ENCODE data around the gene CCNB1. TPM values are rescaled to one million over a fixed set of nuclear protein-coding genes. Genes with fewer than 3 reads are reported as not detected.
"Not testable (repeated sequence)": the region's sequence is repeated elsewhere in the genome, so short reads cannot be mapped to it uniquely, and the experiment has no call there.

The CCNB1 gene
- total and polyA plus RNA-seq, 8 donors = 6.2 to 34.4 (median 14.4) TPM; not detected in 1

GRCh38 chr5:69167493-69167855 is 524 bp downstream of the CCNB1 start:
- H3K36me3 ChIP-seq = peaks cover 0 to 22% (median 11%) of the 10 kb centered on the region in 4 donors
- H3K27me3 ChIP-seq = no peaks in the 10 kb centered on the region
- intact Hi-C loops (cut with DNase I; ENCODE audit: low total_unique reads) = no loop called here
- DNase-seq = no peak
- no peaks in the 10 kb centered on the region for H3K9me3 ChIP-seq
- peak overlapping the region in 4 of 5 donors; percentile 55 to 72 (median 66) for H3K27ac ChIP-seq
- WGBS, 5 donors = 0 to 1% (median 1%) methylated on average over 11 of the region's 11 CpGs
- TF ChIP-seq POLR2A (IDR thresholded peaks at IDR 0.05) = no peak
- no peak for TF ChIP-seq EP300 (IDR thresholded peaks at IDR 0.05)
- no peak for TF ChIP-seq CTCF (IDR thresholded peaks at IDR 0.05)
- no peak for TF ChIP-seq POLR2AphosphoS5 (IDR thresholded peaks at IDR 0.05)
- peaks cover 6 to 22% (median 16%) of the 10 kb centered on the region in 4 donors for H3K4me1 ChIP-seq
- H3K4me3 ChIP-seq = peak overlapping the region; percentile 63 to 98 (median 80)

GRCh38 chr5:69167929-69168328 is 979 bp downstream of the CCNB1 start:
- no peak for DNase-seq
- H3K9me3 ChIP-seq = no peaks in the 10 kb centered on the region
- WGBS, 5 donors = 29 to 34% (median 32%) methylated on average over 8 of the region's 8 CpGs
- intact Hi-C loops (cut with DNase I; ENCODE audit: low total_unique reads) = no loop called here
- no peaks in the 10 kb centered on the region for H3K27me3 ChIP-seq
- peak overlapping the region; percentile 63 to 98 (median 80) for H3K4me3 ChIP-seq
- peaks cover 6 to 22% (median 16%) of the 10 kb centered on the region in 4 donors for H3K4me1 ChIP-seq
- H3K27ac ChIP-seq = peak overlapping the region in 1 of 5 donors; percentile 63
- no peak for TF ChIP-seq EP300 (IDR thresholded peaks at IDR 0.05)
- no peak for TF ChIP-seq POLR2A (IDR thresholded peaks at IDR 0.05)
- no peak for TF ChIP-seq POLR2AphosphoS5 (IDR thresholded peaks at IDR 0.05)
- TF ChIP-seq CTCF (IDR thresholded peaks at IDR 0.05) = no peak
- peaks cover 0 to 26% (median 13%) of the 10 kb centered on the region in 4 donors for H3K36me3 ChIP-seq

GRCh38 chr5:69170495-69170894 is 3.5 kb downstream of the CCNB1 start:
- no peak overlapping the region for H3K27ac ChIP-seq
- 94 to 100% (median 100%) methylated on average over 1 of the region's 1 CpG for WGBS, 5 donors
- no peak for TF ChIP-seq CTCF (IDR thresholded peaks at IDR 0.05)
- TF ChIP-seq POLR2AphosphoS5 (IDR thresholded peaks at IDR 0.05) = no peak
- TF ChIP-seq EP300 (IDR thresholded peaks at IDR 0.05) = no peak
- no peak for DNase-seq
- H3K4me1 ChIP-seq = peaks cover 6 to 22% (median 16%) of the 10 kb centered on the region in 4 donors
- no peaks in the 10 kb centered on the region for H3K9me3 ChIP-seq
- intact Hi-C loops (cut with DNase I; ENCODE audit: low total_unique reads) = no loop called here
- no peak overlapping the region for H3K4me3 ChIP-seq
- peaks cover 0 to 51% (median 34%) of the 10 kb centered on the region in 4 donors for H3K36me3 ChIP-seq
- no peaks in the 10 kb centered on the region for H3K27me3 ChIP-seq

- H3K4me3 ChIP-seq = no peak overlapping the region
- H3K4me1 ChIP-seq = peaks cover 6 to 22% (median 16%) of the 10 kb centered on the region in 4 donors
- no peaks in the 10 kb centered on the region for H3K9me3 ChIP-seq
- no peak overlapping the region for H3K27ac ChIP-seq
- no peak for DNase-seq
- peaks cover 0 to 56% (median 39%) of the 10 kb centered on the region in 4 donors for H3K36me3 ChIP-seq
- no peaks in the 10 kb centered on the region for H3K27me3 ChIP-seq
- intact Hi-C loops (cut with DNase I; ENCODE audit: low total_unique reads) = no loop called here
- WGBS, 5 donors = 93 to 100% (median 98%) methylated on average over 3 of the region's 3 CpGs
- TF ChIP-seq CTCF (IDR thresholded peaks at IDR 0.05) (no peak), POLR2A (IDR thresholded peaks at IDR 0.05) (no peak)
Observed at GRCh38 chr5:69170969-69171368, 4.0 kb downstream of the CCNB1 start.

- intact Hi-C loops (cut with DNase I; ENCODE audit: low total_unique reads) = loop anchor here (10.0 kb wide), 1 partner anchor 87 kb away; the partner anchor contains the start of gene SLC30A5
Observed at GRCh38 chr5:69181659-69182293, 14.8 kb downstream of the CCNB1 start.

More at GRCh38 chr5:69181659-69182293, 14.8 kb downstream of the CCNB1 start:
- 90 to 96% (median 93%) methylated on average over 15 of the region's 15 CpGs for WGBS, 5 donors
- H3K36me3 ChIP-seq = peaks cover 0 to 11% (median 10%) of the 10 kb centered on the region in 4 donors
- H3K9me3 ChIP-seq, H3K27me3 ChIP-seq, H3K4me1 ChIP-seq, H3K27ac ChIP-seq, H3K4me3 ChIP-seq, DNase-seq: not testable (repeated sequence)

All from stomach (tissue), 9 donors.